H1 (cell line): ENCODE data around the gene CMSS1.

Experiments
- CBX5 ChIP-seq: fragments of 300-800, 300-1000 bp; sonication (generic); IDR thresholded peaks from 2 replicates; pipeline ENCODE4 v1.7.1; 2016; ENCODE audit warnings: antibody characterized with exemption, low read length, low read depth
- CHD1 ChIP-seq: IDR thresholded peaks from 2 replicates; pipeline ENCODE4 v1.6.1; 2012; ENCODE audit warnings: low read depth, low read length, improper control_type of control experiment
- CHD7 ChIP-seq: fragments of 300-600 bp; sonication (generic); IDR thresholded peaks from 2 replicates; pipeline ENCODE4 v1.7.1; 2012; ENCODE audit warnings: low read length, moderate library complexity, mild to moderate bottlenecking, inconsistent platforms; ENCODE audit not compliant: insufficient replicate concordance
- EZH2 ChIP-seq: fragments of 200-600 bp; sonication (generic); IDR thresholded peaks from 2 replicates; pipeline ENCODE4 v1.7.1; 2012; ENCODE audit warnings: low read depth, mild to moderate bottlenecking, moderate library complexity, low read length, inconsistent platforms; ENCODE audit not compliant: severe bottlenecking
- NRF1 ChIP-seq: IDR thresholded peaks from 2 replicates; pipeline ENCODE4 v1.6.1; 2011; ENCODE audit warnings: mild to moderate bottlenecking, low read depth, low read length, improper control_type of control experiment
- POLR2A ChIP-seq, 2 experiments: IDR thresholded peaks; 1 replicate in 1 of 2; 2 replicates in 1 of 2; pipeline ENCODE4 v1.6.1; 2011; ENCODE audit warnings: low read depth in 2 of 2, low read length in 2 of 2, mild to moderate bottlenecking in 2 of 2; ENCODE audit errors: control extremely low read depth in 1 of 2
- POLR2AphosphoS5 ChIP-seq: IDR thresholded peaks from 2 replicates; pipeline ENCODE4 v1.6.1; 2011; ENCODE audit warnings: low read depth, low read length
- RNF2 ChIP-seq: fragments of 200-900, 300-1000 bp; sonication (generic); IDR thresholded peaks from 2 replicates; pipeline ENCODE4 v1.7.1; 2016; ENCODE audit warnings: borderline replicate concordance, low read depth, mild to moderate bottlenecking, antibody characterized with exemption, low read length; ENCODE audit not compliant: poor library complexity, severe bottlenecking; ENCODE audit errors: missing control alignments
- SIN3A ChIP-seq, 2 experiments: IDR thresholded peaks in 1 of 2; conservative IDR thresholded peaks in 1 of 2; 2 replicates each; pipeline ENCODE4 v1.6.1; 2011 to 2012; ENCODE audit warnings: low read length in 2 of 2, improper control_type of control experiment in 1 of 2, low read depth in 1 of 2, mild to moderate bottlenecking in 1 of 2
- SRF ChIP-seq: IDR thresholded peaks from 2 replicates; pipeline ENCODE4 v1.6.1; 2011; ENCODE audit warnings: mild to moderate bottlenecking, low read depth, low read length, moderate library complexity
- YY1 ChIP-seq: IDR thresholded peaks from 2 replicates; pipeline ENCODE4 v1.6.1; 2011; ENCODE audit warnings: low read depth, mild to moderate bottlenecking, low read length
- TF ChIP-seq, protein P1 (sequence below), 3 experiments: IDR thresholded peaks; 1 replicate in 2 of 3; 2 replicates in 1 of 3; pipeline versions ENCODE4 v1.5.1 to v1.6.1; 2011; ENCODE audit warnings: low read length in 3 of 3, mild to moderate bottlenecking in 3 of 3, inconsistent platforms in 2 of 3, low read depth in 1 of 3, moderate library complexity in 1 of 3; ENCODE audit not compliant: insufficient read depth in 1 of 3; ENCODE audit errors: control extremely low read depth in 1 of 3

- TF ChIP-seq, protein P1, sequence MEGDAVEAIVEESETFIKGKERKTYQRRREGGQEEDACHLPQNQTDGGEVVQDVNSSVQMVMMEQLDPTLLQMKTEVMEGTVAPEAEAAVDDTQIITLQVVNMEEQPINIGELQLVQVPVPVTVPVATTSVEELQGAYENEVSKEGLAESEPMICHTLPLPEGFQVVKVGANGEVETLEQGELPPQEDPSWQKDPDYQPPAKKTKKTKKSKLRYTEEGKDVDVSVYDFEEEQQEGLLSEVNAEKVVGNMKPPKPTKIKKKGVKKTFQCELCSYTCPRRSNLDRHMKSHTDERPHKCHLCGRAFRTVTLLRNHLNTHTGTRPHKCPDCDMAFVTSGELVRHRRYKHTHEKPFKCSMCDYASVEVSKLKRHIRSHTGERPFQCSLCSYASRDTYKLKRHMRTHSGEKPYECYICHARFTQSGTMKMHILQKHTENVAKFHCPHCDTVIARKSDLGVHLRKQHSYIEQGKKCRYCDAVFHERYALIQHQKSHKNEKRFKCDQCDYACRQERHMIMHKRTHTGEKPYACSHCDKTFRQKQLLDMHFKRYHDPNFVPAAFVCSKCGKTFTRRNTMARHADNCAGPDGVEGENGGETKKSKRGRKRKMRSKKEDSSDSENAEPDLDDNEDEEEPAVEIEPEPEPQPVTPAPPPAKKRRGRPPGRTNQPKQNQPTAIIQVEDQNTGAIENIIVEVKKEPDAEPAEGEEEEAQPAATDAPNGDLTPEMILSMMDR (IDR thresholded peaks at IDR 0.05; ENCODE audit: control extremely low read depth in 1 of 3, insufficient read depth in 1 of 3, low read depth in 1 of 3, low read length in 3 of 3): no peak
- no peak for TF ChIP-seq SRF
- no peak for TF ChIP-seq RNF2
- no peak for TF ChIP-seq POLR2AphosphoS5
- TF ChIP-seq YY1: no peak
- TF ChIP-seq EZH2: no peak
- TF ChIP-seq SIN3A (conservative IDR thresholded peaks at IDR 0.05 in 1 of 2, IDR thresholded peaks at IDR 0.05 in 1 of 2; ENCODE audit: low read depth in 1 of 2, low read length in 2 of 2): no peak
- no peak for TF ChIP-seq CHD1
- TF ChIP-seq POLR2A (IDR thresholded peaks at IDR 0.05; ENCODE audit: control extremely low read depth in 1 of 2, low read depth in 2 of 2, low read length in 2 of 2): no peak
- no peak for TF ChIP-seq CBX5
- TF ChIP-seq CHD7: no peak
- no peak for TF ChIP-seq NRF1
Observed at GRCh38 chr3:99873269-99874102, 55.8 kb downstream of the CMSS1 start.
